Progenitor cell of endocrine pancreas (in vitro differentiated cells): ENCODE results near the gene NKIRAS2. TPM values are rescaled to one million over a fixed set of nuclear protein-coding genes. Genes with fewer than 3 reads are reported as not detected.
"Not testable (repeated sequence)": the region's sequence is repeated elsewhere in the genome, so short reads cannot be mapped to it uniquely, and the experiment has no call there.

Experiments
- DNase-seq: peaks from one replicate; pipeline ENCODE4 v3.0.0; 2021; ENCODE audit warnings: low spot score; ENCODE audit not compliant: unreplicated experiment
- H3K27ac Mint-ChIP-seq: 2 replicates; pipeline ENCODE4 v1.8.0; 2021; ENCODE audit warnings: mild to moderate bottlenecking, moderate library complexity, mixed read lengths
- H3K27me3 Mint-ChIP-seq: 2 replicates; pipeline ENCODE4 v1.8.0; 2021; ENCODE audit warnings: mixed read lengths
- H3K36me3 Mint-ChIP-seq: 2 replicates; pipeline ENCODE4 v1.8.0; 2022; ENCODE audit warnings: mixed read lengths; ENCODE audit not compliant: insufficient read depth
- H3K4me1 Mint-ChIP-seq: 2 replicates; pipeline ENCODE4 v1.8.0; 2021; ENCODE audit warnings: low read depth, mixed read lengths
- H3K4me3 Mint-ChIP-seq: 2 replicates; pipeline ENCODE4 v1.8.0; 2021; ENCODE audit warnings: low read depth, mild to moderate bottlenecking, moderate library complexity, mixed read lengths
- H3K9me3 Mint-ChIP-seq: 2 replicates; pipeline ENCODE4 v1.8.0; 2021; ENCODE audit warnings: low read depth, mixed read lengths
- CTCF ChIP-seq: fragments of 200-600 bp; sonication (generic); IDR thresholded peaks from one replicate; pipeline ENCODE4 v1.5.0; 2021; ENCODE audit warnings: antibody characterized with exemption, mild to moderate bottlenecking; ENCODE audit not compliant: unreplicated experiment
- total RNA-seq: library from RNA; stranded (reverse); gene quantifications from 2 replicates; pipeline ENCODE4 v1.2.1, GENCODE V29; 2021

NKIRAS2 gene
- total RNA-seq, 1 donor from 2014 or later: 48.1 TPM

DNA sequence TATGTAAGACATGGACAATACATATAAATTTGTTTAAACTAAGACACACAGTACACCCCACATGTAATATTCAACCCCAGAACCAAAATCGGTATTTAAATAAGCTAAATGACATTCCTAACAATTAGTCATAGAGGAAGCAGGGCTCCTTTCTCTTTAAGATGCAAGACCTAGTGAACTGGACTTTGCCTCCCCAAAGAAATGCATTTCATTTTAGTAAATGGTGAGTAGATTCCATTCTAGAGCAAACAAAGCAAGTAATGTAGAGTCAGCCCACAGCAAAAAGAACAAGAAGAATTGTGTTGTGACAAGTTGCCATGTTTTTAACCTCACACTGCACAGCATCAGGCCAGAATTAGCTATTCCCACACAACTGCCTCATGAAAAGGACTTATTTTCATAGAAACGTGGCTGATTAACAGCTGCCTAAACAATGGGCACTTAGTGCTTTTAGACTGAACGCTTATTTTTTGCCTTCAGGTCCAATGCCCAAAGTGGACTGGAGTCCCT is 17.0 kb upstream of the NKIRAS2 start:
- Mint-ChIP-seq H3K27me3 (no peaks in the 10 kb centered on the region), H3K9me3 (no peaks in the 10 kb centered on the region), H3K4me3 (no peak overlapping the region), H3K4me1 (peaks cover 6% of the 10 kb centered on the region), H3K36me3 (peaks cover 5% of the 10 kb centered on the region), H3K27ac (peak overlapping the region; percentile 46)
- no peak for TF ChIP-seq CTCF
- DNase-seq: no peak

DNA sequence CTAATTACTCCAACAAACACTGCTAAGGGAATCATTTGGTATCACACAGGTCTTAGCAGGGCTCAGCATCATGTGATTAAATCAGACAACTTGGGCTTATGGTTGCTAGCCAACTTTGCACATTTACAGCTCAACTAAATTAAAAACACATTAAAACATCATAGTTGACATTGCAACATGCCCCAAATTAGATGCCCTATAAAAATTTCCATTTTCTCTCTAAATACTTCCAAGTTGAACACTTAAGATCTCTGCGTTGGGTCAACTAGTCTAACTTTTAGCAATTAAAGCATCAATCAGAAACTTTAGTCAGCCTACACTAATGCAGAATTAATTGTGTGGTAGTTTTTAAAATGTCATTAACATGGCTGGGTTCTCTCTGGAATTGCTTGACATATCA is 14.7 kb upstream of the NKIRAS2 start:
- H3K9me3 Mint-ChIP-seq: no peaks in the 10 kb centered on the region
- no peak for TF ChIP-seq CTCF
- H3K27ac Mint-ChIP-seq: no peak overlapping the region
- H3K36me3 Mint-ChIP-seq: peaks cover 6% of the 10 kb centered on the region
- no peak overlapping the region for H3K4me3 Mint-ChIP-seq
- no peaks in the 10 kb centered on the region for H3K27me3 Mint-ChIP-seq
- peaks cover 6% of the 10 kb centered on the region for H3K4me1 Mint-ChIP-seq
- DNase-seq: no peak

DNA sequence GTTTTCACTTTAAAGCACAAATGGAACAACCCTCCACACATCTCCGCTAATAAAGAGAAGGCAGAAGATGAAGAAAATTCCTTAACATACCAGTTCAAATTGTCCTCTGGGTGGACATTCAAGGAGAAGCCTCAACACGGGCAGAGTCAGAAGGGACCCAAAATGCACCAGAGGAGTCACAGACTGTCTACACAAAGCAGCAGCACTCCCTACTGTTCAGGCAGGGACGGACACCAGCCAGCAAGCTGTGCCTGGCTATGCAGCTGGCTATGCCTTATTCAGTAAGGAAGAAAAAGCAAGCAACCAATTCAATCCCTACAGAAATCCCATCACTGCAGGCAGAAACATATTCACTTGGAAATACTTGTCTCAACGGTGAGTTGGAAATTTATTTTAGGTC is 10.7 kb upstream of the NKIRAS2 start:
- H3K4me1 Mint-ChIP-seq: no peaks in the 10 kb centered on the region
- no peak for DNase-seq
- peaks cover 10% of the 10 kb centered on the region for H3K36me3 Mint-ChIP-seq
- no peaks in the 10 kb centered on the region for H3K27me3 Mint-ChIP-seq
- no peak overlapping the region for H3K4me3 Mint-ChIP-seq
- peak overlapping the region; percentile 65 for H3K27ac Mint-ChIP-seq
- no peak for TF ChIP-seq CTCF
- no peaks in the 10 kb centered on the region for H3K9me3 Mint-ChIP-seq

DNA sequence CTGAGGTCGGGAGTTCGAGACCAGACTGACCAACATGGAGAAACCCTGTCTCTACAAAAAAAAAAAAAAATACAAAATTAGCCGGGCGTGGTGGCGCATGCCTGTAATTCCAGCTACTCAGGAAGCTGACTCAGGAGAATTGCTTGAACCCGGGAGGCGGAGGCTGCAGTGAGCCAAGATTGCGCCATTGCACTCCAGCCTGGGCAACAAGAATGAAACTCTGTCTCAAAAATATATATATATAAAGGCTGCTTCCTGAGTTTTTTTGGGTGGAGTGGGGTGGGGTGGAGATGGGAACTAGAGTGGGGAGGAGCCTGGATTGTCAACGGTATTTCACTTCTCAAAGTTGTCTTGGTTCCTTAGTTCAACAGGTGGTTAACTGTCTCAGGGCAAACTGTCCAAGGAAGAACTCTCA is 9.6 kb upstream of the NKIRAS2 start:
- H3K9me3 Mint-ChIP-seq, DNase-seq, H3K4me1 Mint-ChIP-seq, H3K27me3 Mint-ChIP-seq, H3K27ac Mint-ChIP-seq, H3K4me3 Mint-ChIP-seq: not testable (repeated sequence)
- H3K36me3 Mint-ChIP-seq: peaks cover 10% of the 10 kb centered on the region

GRCh38 chr17:42010898-42011516 is 8.9 kb upstream of the NKIRAS2 start:
- Mint-ChIP-seq H3K27me3 (no peaks in the 10 kb centered on the region), H3K36me3 (peaks cover 10% of the 10 kb centered on the region), H3K4me1 (peaks cover 6% of the 10 kb centered on the region), H3K27ac (no peak overlapping the region), H3K4me3 (no peak overlapping the region), H3K9me3 (no peaks in the 10 kb centered on the region)
- DNase-seq: no peak
- no peak for TF ChIP-seq CTCF

- H3K27ac Mint-ChIP-seq, H3K27me3 Mint-ChIP-seq: not testable (repeated sequence)
Measured at GRCh38 chr17:42012363-42012762, 7.5 kb upstream of the NKIRAS2 start.

GRCh38 chr17:42013740-42014139 is 6.2 kb upstream of the NKIRAS2 start:
- H3K36me3 Mint-ChIP-seq, H3K9me3 Mint-ChIP-seq, H3K27ac Mint-ChIP-seq, H3K27me3 Mint-ChIP-seq, DNase-seq, H3K4me3 Mint-ChIP-seq: not testable (repeated sequence)
- peaks cover 11% of the 10 kb centered on the region for H3K4me1 Mint-ChIP-seq

More at GRCh38 chr17:42012363-42012762, 7.5 kb upstream of the NKIRAS2 start:
- H3K9me3 Mint-ChIP-seq, DNase-seq, H3K4me1 Mint-ChIP-seq, H3K4me3 Mint-ChIP-seq, H3K36me3 Mint-ChIP-seq: not testable (repeated sequence)
